B cell (primary cell): Measurements from ENCODE around the gene ARHGEF35.
"Not testable (repeated sequence)": the region's sequence is repeated elsewhere in the genome, so short reads cannot be mapped to it uniquely, and the experiment has no call there.

Source experiments
- EZH2 ChIP-seq: IDR thresholded peaks from 2 replicates; pipeline ENCODE4 v1.6.1; 2012; ENCODE audit warnings: borderline replicate concordance, low read depth, mild to moderate bottlenecking, moderate library complexity, low read length; ENCODE audit not compliant: insufficient read depth, poor library complexity, severe bottlenecking
- TF ChIP-seq, protein P1 (sequence below): fragments of 200-600 bp; IDR thresholded peaks from one replicate; pipeline ENCODE4 v1.8.0; 2022; ENCODE audit warnings: antibody characterized with exemption, mild to moderate bottlenecking

DNA sequence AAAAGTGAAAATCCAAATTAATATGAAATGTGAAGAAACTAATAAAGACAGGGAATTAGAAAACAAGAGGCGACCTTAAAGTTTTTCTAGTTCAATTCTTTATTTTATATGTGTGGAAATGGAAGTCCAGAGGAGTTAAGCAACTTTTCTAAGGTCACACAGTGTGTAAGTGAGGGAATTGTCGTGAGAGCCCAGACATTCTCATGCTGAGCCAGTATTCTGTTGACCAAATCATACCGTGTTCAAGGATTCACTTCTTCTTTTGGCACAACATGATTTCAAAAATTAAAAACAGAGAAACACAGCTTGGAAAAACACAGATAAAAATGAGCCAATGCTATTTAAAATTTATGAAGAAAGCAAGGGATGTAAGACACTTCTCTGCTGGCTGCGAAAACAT is 31.2 kb upstream of the ARHGEF35 start:
- TF ChIP-seq, protein P1, sequence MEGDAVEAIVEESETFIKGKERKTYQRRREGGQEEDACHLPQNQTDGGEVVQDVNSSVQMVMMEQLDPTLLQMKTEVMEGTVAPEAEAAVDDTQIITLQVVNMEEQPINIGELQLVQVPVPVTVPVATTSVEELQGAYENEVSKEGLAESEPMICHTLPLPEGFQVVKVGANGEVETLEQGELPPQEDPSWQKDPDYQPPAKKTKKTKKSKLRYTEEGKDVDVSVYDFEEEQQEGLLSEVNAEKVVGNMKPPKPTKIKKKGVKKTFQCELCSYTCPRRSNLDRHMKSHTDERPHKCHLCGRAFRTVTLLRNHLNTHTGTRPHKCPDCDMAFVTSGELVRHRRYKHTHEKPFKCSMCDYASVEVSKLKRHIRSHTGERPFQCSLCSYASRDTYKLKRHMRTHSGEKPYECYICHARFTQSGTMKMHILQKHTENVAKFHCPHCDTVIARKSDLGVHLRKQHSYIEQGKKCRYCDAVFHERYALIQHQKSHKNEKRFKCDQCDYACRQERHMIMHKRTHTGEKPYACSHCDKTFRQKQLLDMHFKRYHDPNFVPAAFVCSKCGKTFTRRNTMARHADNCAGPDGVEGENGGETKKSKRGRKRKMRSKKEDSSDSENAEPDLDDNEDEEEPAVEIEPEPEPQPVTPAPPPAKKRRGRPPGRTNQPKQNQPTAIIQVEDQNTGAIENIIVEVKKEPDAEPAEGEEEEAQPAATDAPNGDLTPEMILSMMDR: not testable (repeated sequence)
- not testable (repeated sequence) for TF ChIP-seq EZH2
